SH-SY5Y (cell line): Measurements from ENCODE around the gene TBX21.

Experiments used
- GATA2 ChIP-seq: IDR thresholded peaks from 2 replicates; pipeline ENCODE4 v1.6.1; 2011; ENCODE audit warnings: mild to moderate bottlenecking, low read depth, low read length
- GATA3 ChIP-seq: IDR thresholded peaks from 2 replicates; pipeline ENCODE4 v1.6.1; 2011; ENCODE audit warnings: low read depth, mild to moderate bottlenecking, low read length, moderate library complexity

DNA sequence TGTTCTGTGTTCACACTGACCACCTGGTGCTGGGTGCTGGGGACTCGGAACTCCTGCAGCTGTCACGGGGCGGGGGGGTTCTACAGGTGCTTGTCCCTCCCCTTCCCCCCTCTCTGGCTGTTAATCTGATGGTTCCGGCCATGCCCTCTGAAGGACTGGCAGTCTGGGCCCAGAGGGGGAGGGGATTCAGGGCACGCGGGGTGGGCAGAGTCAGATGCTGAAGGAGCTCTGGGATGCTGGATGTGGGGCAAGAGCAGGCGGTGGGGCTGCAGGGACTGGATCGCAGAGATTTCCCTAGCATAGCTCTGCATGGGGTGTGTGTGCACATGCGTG, 5.4 kb upstream of the TBX21 start:
- TF ChIP-seq GATA2 (no peak), GATA3 (no peak)
